Measurements from ENCODE around the gene SMIM43. TPM values are rescaled to one million over a fixed set of nuclear protein-coding genes. Genes with fewer than 3 reads are reported as not detected.

Gene SMIM43
- total RNA-seq, 3 donors from 2014 or later = not detected

GRCh38 chr4:121789960-121790829, 25.2 kb upstream of the SMIM43 start:
- DNase-seq (no peak), ATAC-seq (no peak)
- H3K9me3 Mint-ChIP-seq = no peaks in the 10 kb centered on the region
- peaks cover 15% of the 10 kb centered on the region for H3K27me3 Mint-ChIP-seq (ENCODE audit: low read depth)
- no peaks in the 10 kb centered on the region for H3K36me3 Mint-ChIP-seq (ENCODE audit: insufficient read depth)
- H3K4me3 Mint-ChIP-seq = no peak overlapping the region
- H3K4me1 Mint-ChIP-seq (ENCODE audit: low read depth) = no peaks in the 10 kb centered on the region

GRCh38 chr4:121789455-121789854, 24.5 kb upstream of the SMIM43 start:
- no peak for ATAC-seq
- Mint-ChIP-seq H3K9me3 (peaks cover 3% of the 10 kb centered on the region), H3K36me3 (ENCODE audit: insufficient read depth) (no peaks in the 10 kb centered on the region), H3K4me3 (no peak overlapping the region), H3K27me3 (ENCODE audit: low read depth) (peaks cover 22% of the 10 kb centered on the region), H3K4me1 (ENCODE audit: low read depth) (no peaks in the 10 kb centered on the region)
- DNase-seq = no peak

- no peak overlapping the region for H3K4me3 Mint-ChIP-seq
- peaks cover 24% of the 10 kb centered on the region for H3K27me3 Mint-ChIP-seq (ENCODE audit: low read depth)
- no peak for DNase-seq
- no peaks in the 10 kb centered on the region for H3K4me1 Mint-ChIP-seq (ENCODE audit: low read depth)
- no peak for ATAC-seq
- no peaks in the 10 kb centered on the region for H3K36me3 Mint-ChIP-seq (ENCODE audit: insufficient read depth)
- H3K9me3 Mint-ChIP-seq = peaks cover 7% of the 10 kb centered on the region
These were observed 23.9 kb upstream of the SMIM43 start for GRCh38 chr4:121788896-121789295.

GRCh38 chr4:121786221-121786620, 21.3 kb upstream of the SMIM43 start:
- H3K27me3 Mint-ChIP-seq (ENCODE audit: low read depth) = peaks cover 33% of the 10 kb centered on the region
- H3K4me1 Mint-ChIP-seq (ENCODE audit: low read depth) = no peaks in the 10 kb centered on the region

GRCh38 chr4:121785479-121785878, 20.5 kb upstream of the SMIM43 start:
- Mint-ChIP-seq H3K4me3 (no peak overlapping the region), H3K4me1 (ENCODE audit: low read depth) (no peaks in the 10 kb centered on the region), H3K27me3 (ENCODE audit: low read depth) (peaks cover 37% of the 10 kb centered on the region), H3K9me3 (peaks cover 9% of the 10 kb centered on the region), H3K36me3 (ENCODE audit: insufficient read depth) (no peaks in the 10 kb centered on the region)
- no peak for ATAC-seq
- DNase-seq = no peak

More at GRCh38 chr4:121786221-121786620, 21.3 kb upstream of the SMIM43 start:
- no peak for DNase-seq
- ATAC-seq = no peak
- H3K4me3 Mint-ChIP-seq = no peak overlapping the region
- no peaks in the 10 kb centered on the region for H3K36me3 Mint-ChIP-seq (ENCODE audit: insufficient read depth)
- H3K9me3 Mint-ChIP-seq = peaks cover 9% of the 10 kb centered on the region

GRCh38 chr4:121784975-121785374, 20.0 kb upstream of the SMIM43 start:
- Mint-ChIP-seq H3K4me3 (no peak overlapping the region), H3K9me3 (peaks cover 9% of the 10 kb centered on the region), H3K4me1 (ENCODE audit: low read depth) (no peaks in the 10 kb centered on the region), H3K27me3 (ENCODE audit: low read depth) (peaks cover 40% of the 10 kb centered on the region), H3K36me3 (ENCODE audit: insufficient read depth) (no peaks in the 10 kb centered on the region)
- no peak for DNase-seq
- no peak for ATAC-seq

GRCh38 chr4:121784401-121784800, 19.4 kb upstream of the SMIM43 start:
- Mint-ChIP-seq H3K4me1 (ENCODE audit: low read depth) (no peaks in the 10 kb centered on the region), H3K36me3 (ENCODE audit: insufficient read depth) (no peaks in the 10 kb centered on the region), H3K9me3 (peaks cover 9% of the 10 kb centered on the region), H3K4me3 (no peak overlapping the region), H3K27me3 (ENCODE audit: low read depth) (peaks cover 41% of the 10 kb centered on the region)
- no peak for ATAC-seq
- DNase-seq = no peak

GRCh38 chr4:121783210-121783609, 18.2 kb upstream of the SMIM43 start:
- no peak overlapping the region for H3K4me3 Mint-ChIP-seq
- peaks cover 37% of the 10 kb centered on the region for H3K27me3 Mint-ChIP-seq (ENCODE audit: low read depth)
- DNase-seq (no peak), ATAC-seq (no peak)
- no peaks in the 10 kb centered on the region for H3K36me3 Mint-ChIP-seq (ENCODE audit: insufficient read depth)
- H3K9me3 Mint-ChIP-seq = peaks cover 9% of the 10 kb centered on the region
- no peaks in the 10 kb centered on the region for H3K4me1 Mint-ChIP-seq (ENCODE audit: low read depth)

GRCh38 chr4:121778991-121779628, 14.1 kb upstream of the SMIM43 start:
- DNase-seq (no peak), ATAC-seq (no peak)
- H3K4me1 Mint-ChIP-seq (ENCODE audit: low read depth) = no peaks in the 10 kb centered on the region
- no peaks in the 10 kb centered on the region for H3K36me3 Mint-ChIP-seq (ENCODE audit: insufficient read depth)
- H3K9me3 Mint-ChIP-seq = peaks cover 4% of the 10 kb centered on the region
- H3K4me3 Mint-ChIP-seq = no peak overlapping the region
- peaks cover 18% of the 10 kb centered on the region for H3K27me3 Mint-ChIP-seq (ENCODE audit: low read depth)

- Mint-ChIP-seq H3K9me3 (no peaks in the 10 kb centered on the region), H3K4me1 (ENCODE audit: low read depth) (no peaks in the 10 kb centered on the region), H3K36me3 (ENCODE audit: insufficient read depth) (no peaks in the 10 kb centered on the region), H3K4me3 (no peak overlapping the region), H3K27me3 (ENCODE audit: low read depth) (peaks cover 15% of the 10 kb centered on the region)
- DNase-seq (no peak), ATAC-seq (no peak)
These were observed 12.7 kb upstream of the SMIM43 start for GRCh38 chr4:121777625-121778024.

GRCh38 chr4:121776610-121777401, 11.8 kb upstream of the SMIM43 start:
- Mint-ChIP-seq H3K4me3 (no peak overlapping the region), H3K4me1 (ENCODE audit: low read depth) (no peaks in the 10 kb centered on the region), H3K27me3 (ENCODE audit: low read depth) (peaks cover 17% of the 10 kb centered on the region), H3K9me3 (no peaks in the 10 kb centered on the region), H3K36me3 (ENCODE audit: insufficient read depth) (no peaks in the 10 kb centered on the region)
- DNase-seq (no peak), ATAC-seq (no peak)

- DNase-seq = no peak
These were observed 8.9 kb upstream of the SMIM43 start for GRCh38 chr4:121773883-121774282.

GRCh38 chr4:121771869-121772268, 6.9 kb upstream of the SMIM43 start:
- Mint-ChIP-seq H3K27me3 (ENCODE audit: low read depth) (peaks cover 24% of the 10 kb centered on the region), H3K36me3 (ENCODE audit: insufficient read depth) (no peaks in the 10 kb centered on the region), H3K9me3 (no peaks in the 10 kb centered on the region), H3K4me3 (no peak overlapping the region), H3K4me1 (ENCODE audit: low read depth) (no peaks in the 10 kb centered on the region)
- ATAC-seq (no peak), DNase-seq (no peak)

More at GRCh38 chr4:121773883-121774282, 8.9 kb upstream of the SMIM43 start:
- no peaks in the 10 kb centered on the region for H3K9me3 Mint-ChIP-seq
- H3K4me3 Mint-ChIP-seq = no peak overlapping the region
- H3K36me3 Mint-ChIP-seq (ENCODE audit: insufficient read depth) = no peaks in the 10 kb centered on the region
- ATAC-seq = no peak
- H3K4me1 Mint-ChIP-seq (ENCODE audit: low read depth) = no peaks in the 10 kb centered on the region
- H3K27me3 Mint-ChIP-seq (ENCODE audit: low read depth) = peaks cover 17% of the 10 kb centered on the region

GRCh38 chr4:121769341-121769740, 4.4 kb upstream of the SMIM43 start:
- Mint-ChIP-seq H3K27me3 (ENCODE audit: low read depth) (peaks cover 40% of the 10 kb centered on the region), H3K36me3 (ENCODE audit: insufficient read depth) (no peaks in the 10 kb centered on the region), H3K4me1 (ENCODE audit: low read depth) (peaks cover 4% of the 10 kb centered on the region), H3K9me3 (no peaks in the 10 kb centered on the region), H3K4me3 (no peak overlapping the region)
- ATAC-seq = no peak
- DNase-seq = no peak
